ENCODE data around the gene SH2D2A.

GRCh38 chr1:156814571-156815260, 1.9 kb downstream of the SH2D2A start:
- TF ChIP-seq CTCF (conservative IDR thresholded peaks at IDR 0.05; ENCODE audit: low read length) = no peak
- no peak for TF ChIP-seq EZH2phosphoT487 (IDR thresholded peaks at IDR 0.05; ENCODE audit: borderline replicate concordance, low read depth, low read length)
